Measurements from ENCODE around the gene ACSL1. TPM values are rescaled to one million over a fixed set of nuclear protein-coding genes. Genes with fewer than 3 reads are reported as not detected.

Gene ACSL1
- polyA plus RNA-seq (2012; ENCODE audit: insufficient read length, low read depth): 35.7 TPM

DNA sequence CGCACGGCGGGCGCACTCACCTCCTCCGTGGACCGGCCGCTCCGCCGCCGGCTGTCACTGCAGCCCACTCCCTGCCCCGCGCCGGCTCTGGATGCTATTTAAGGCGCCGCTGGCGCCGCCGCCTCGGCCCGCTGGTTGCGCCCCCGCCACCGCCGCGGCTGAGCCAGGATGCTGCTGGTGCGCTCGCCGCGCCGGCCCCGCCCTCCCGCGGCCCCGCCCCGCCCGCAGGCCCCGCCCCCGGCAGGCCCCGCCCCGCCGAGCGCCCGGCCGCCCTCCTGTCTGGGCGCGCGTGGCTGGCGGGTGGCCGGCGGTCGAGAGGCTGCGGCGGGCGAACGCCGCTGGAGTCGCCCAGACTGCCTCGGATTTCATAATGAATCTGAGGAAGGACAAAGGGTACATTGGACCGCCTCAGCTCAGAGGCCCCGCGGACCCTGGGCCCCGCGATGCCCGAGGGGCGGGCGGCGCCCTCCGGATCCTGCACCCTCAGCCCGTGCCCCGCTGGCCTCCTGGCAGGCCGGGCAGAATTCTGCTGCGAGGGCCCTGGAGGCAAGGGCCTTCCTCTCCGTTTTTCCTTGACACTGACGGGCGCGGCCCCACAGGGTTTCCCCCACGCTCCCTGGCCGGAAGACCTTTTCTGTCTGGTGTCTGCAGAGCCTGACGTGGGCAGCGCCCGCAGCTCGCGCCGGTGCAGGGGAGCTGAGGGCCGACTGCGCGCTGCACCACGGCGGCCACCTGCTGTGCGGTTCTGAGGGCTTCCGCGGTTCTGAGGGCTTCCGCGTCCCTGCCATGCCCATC, at the start of gene ACSL1:
Gene ACSL1 (minus strand): TSS at position 73 of the 795 bp plus-strand sequence. CDS start 22,454 bp downstream, outside the sequence.
- TF ChIP-seq POLR2AphosphoS5 (IDR thresholded peaks at IDR 0.05; ENCODE audit: low read depth, low read length) (peak; percentile 67), TAF1 (IDR thresholded peaks at IDR 0.05; ENCODE audit: borderline replicate concordance, insufficient read depth, low read length) (peak; percentile 27; the same call in 1 of the 2 replicates), FOXP2 (optimal IDR thresholded peaks at IDR 0.05; ENCODE audit: borderline replicate concordance, extremely low read depth, extremely low read length, insufficient read depth) (peak; percentile 24)
- TF ChIP-seq, protein P1, sequence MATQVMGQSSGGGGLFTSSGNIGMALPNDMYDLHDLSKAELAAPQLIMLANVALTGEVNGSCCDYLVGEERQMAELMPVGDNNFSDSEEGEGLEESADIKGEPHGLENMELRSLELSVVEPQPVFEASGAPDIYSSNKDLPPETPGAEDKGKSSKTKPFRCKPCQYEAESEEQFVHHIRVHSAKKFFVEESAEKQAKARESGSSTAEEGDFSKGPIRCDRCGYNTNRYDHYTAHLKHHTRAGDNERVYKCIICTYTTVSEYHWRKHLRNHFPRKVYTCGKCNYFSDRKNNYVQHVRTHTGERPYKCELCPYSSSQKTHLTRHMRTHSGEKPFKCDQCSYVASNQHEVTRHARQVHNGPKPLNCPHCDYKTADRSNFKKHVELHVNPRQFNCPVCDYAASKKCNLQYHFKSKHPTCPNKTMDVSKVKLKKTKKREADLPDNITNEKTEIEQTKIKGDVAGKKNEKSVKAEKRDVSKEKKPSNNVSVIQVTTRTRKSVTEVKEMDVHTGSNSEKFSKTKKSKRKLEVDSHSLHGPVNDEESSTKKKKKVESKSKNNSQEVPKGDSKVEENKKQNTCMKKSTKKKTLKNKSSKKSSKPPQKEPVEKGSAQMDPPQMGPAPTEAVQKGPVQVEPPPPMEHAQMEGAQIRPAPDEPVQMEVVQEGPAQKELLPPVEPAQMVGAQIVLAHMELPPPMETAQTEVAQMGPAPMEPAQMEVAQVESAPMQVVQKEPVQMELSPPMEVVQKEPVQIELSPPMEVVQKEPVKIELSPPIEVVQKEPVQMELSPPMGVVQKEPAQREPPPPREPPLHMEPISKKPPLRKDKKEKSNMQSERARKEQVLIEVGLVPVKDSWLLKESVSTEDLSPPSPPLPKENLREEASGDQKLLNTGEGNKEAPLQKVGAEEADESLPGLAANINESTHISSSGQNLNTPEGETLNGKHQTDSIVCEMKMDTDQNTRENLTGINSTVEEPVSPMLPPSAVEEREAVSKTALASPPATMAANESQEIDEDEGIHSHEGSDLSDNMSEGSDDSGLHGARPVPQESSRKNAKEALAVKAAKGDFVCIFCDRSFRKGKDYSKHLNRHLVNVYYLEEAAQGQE (IDR thresholded peaks at IDR 0.05; ENCODE audit: insufficient read depth in 1 of 2, low read depth in 2 of 2, low read length in 2 of 2): no peak

- TF ChIP-seq POLR2AphosphoS5 (IDR thresholded peaks at IDR 0.05; ENCODE audit: low read depth, low read length): no peak
- TF ChIP-seq FOXP2 (optimal IDR thresholded peaks at IDR 0.05; ENCODE audit: borderline replicate concordance, extremely low read depth, extremely low read length, insufficient read depth): no peak
- TF ChIP-seq SIN3A (IDR thresholded peaks at IDR 0.05; ENCODE audit: borderline replicate concordance, insufficient read depth, low read length): no peak
- TF ChIP-seq TAF1 (IDR thresholded peaks at IDR 0.05; ENCODE audit: borderline replicate concordance, insufficient read depth, low read length): no peak
- TF ChIP-seq, protein P1 (IDR thresholded peaks at IDR 0.05; ENCODE audit: insufficient read depth in 1 of 2, low read depth in 2 of 2, low read length in 2 of 2): no peak
Measured at GRCh38 chr4:184873054-184873453, 47.3 kb upstream of the ACSL1 start.

- no peak for TF ChIP-seq TAF1 (IDR thresholded peaks at IDR 0.05; ENCODE audit: borderline replicate concordance, insufficient read depth, low read length)
- no peak for TF ChIP-seq FOXP2 (optimal IDR thresholded peaks at IDR 0.05; ENCODE audit: borderline replicate concordance, extremely low read depth, extremely low read length, insufficient read depth)
- no peak for TF ChIP-seq POLR2AphosphoS5 (IDR thresholded peaks at IDR 0.05; ENCODE audit: low read depth, low read length)
- TF ChIP-seq SIN3A (IDR thresholded peaks at IDR 0.05; ENCODE audit: borderline replicate concordance, insufficient read depth, low read length): no peak
- TF ChIP-seq, protein P1 (IDR thresholded peaks at IDR 0.05; ENCODE audit: insufficient read depth in 1 of 2, low read depth in 2 of 2, low read length in 2 of 2): no peak
Measured at GRCh38 chr4:184870718-184871117, 45.0 kb upstream of the ACSL1 start.

DNA sequence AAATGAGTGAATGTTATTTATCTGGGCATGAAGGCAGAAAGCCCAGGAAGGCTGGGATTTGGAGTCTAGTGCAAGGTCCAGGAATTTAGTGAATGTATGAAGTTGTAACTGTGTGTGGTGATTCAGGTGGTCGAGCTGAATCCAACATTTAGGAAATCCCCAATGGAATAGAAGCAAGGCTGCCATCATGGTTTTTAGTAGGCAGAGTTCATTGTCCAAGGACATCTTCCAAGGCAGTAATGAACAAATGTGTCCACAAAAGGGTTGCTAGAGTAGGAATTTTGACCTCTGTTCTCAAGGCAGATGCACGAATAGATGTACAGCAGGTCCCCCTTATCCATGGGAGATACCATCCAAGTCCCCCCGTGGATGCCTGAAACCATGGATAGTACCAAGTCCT, 42.9 kb upstream of the ACSL1 start:
- TF ChIP-seq POLR2AphosphoS5 (IDR thresholded peaks at IDR 0.05; ENCODE audit: low read depth, low read length): no peak
- TF ChIP-seq FOXP2 (optimal IDR thresholded peaks at IDR 0.05; ENCODE audit: borderline replicate concordance, extremely low read depth, extremely low read length, insufficient read depth): no peak
- TF ChIP-seq TAF1 (IDR thresholded peaks at IDR 0.05; ENCODE audit: borderline replicate concordance, insufficient read depth, low read length): no peak
- TF ChIP-seq, protein P1 (IDR thresholded peaks at IDR 0.05; ENCODE audit: insufficient read depth in 1 of 2, low read depth in 2 of 2, low read length in 2 of 2): no peak
- no peak for TF ChIP-seq SIN3A (IDR thresholded peaks at IDR 0.05; ENCODE audit: borderline replicate concordance, insufficient read depth, low read length)
